Gastroesophageal sphincter (tissue), 4 donors: Measurements from ENCODE around the gene COL4A2. TPM values are rescaled to one million over a fixed set of nuclear protein-coding genes. Genes with fewer than 3 reads are reported as not detected.
A peak's percentile ranks its signal among the peaks of the same experiment; 100 is the strongest.

ENCODE experiments used
- ATAC-seq: fragments of 150-250 bp; one replicate; pipeline ENCODE4 v1.9.1; 2016; ENCODE audit warnings: mild to moderate bottlenecking, moderate library complexity
- H3K27ac ChIP-seq, 4 donors: fragments of 200-600 bp; sonication (generic) in 3 of 4; 1 replicate in 3 of 4; 2 replicates in 1 of 4; pipeline ENCODE4 v1.5.1; 2016 to 2019
- H3K27me3 ChIP-seq: fragments of 200-600 bp; sonication (generic); one replicate; pipeline ENCODE4 v1.5.1; 2019
- H3K36me3 ChIP-seq, 2 donors: fragments of 200-600 bp; sonication (generic); one replicate each; pipeline ENCODE4 v1.5.1; 2019; ENCODE audit warnings: control low read depth in 1 of 2
- H3K4me1 ChIP-seq, 3 donors: fragments of 200-600 bp; sonication (generic); 1 replicate in 2 of 3; 2 replicates in 1 of 3; pipeline ENCODE4 v1.5.1; 2016 to 2019; ENCODE audit warnings: control low read depth in 2 of 3
- H3K4me3 ChIP-seq, 2 donors: fragments of 200-600 bp; sonication (generic); one replicate each; pipeline ENCODE4 v1.5.1; 2019; ENCODE audit warnings: mild to moderate bottlenecking in 1 of 2, moderate library complexity in 1 of 2
- H3K9me3 ChIP-seq, 3 donors: fragments of 200-600 bp; sonication (generic); one replicate each; pipeline ENCODE4 v1.5.1; 2017 to 2019; ENCODE audit warnings: control low read depth in 2 of 3
- CTCF ChIP-seq, 4 experiments: fragments of 200-600 bp in 2 of 4; fragments of 450-650 bp in 2 of 4; sonication (generic) in 1 of 4; IDR thresholded peaks; one replicate each; pipeline ENCODE4 v1.5.1; 2017 to 2019; ENCODE audit warnings: antibody characterized with exemption in 4 of 4, mild to moderate bottlenecking in 2 of 4, moderate library complexity in 2 of 4
- EP300 ChIP-seq: sonication (generic); formaldehyde crosslinking; IDR thresholded peaks from one replicate; pipeline ENCODE4 v1.6.1; 2017; ENCODE audit warnings: antibody characterized with exemption, mild to moderate bottlenecking
- POLR2A ChIP-seq, 2 donors: fragments of 450-650 bp; IDR thresholded peaks; one replicate each; pipeline ENCODE4 v1.6.1; 2017; ENCODE audit warnings: antibody characterized with exemption in 2 of 2, mild to moderate bottlenecking in 2 of 2, moderate library complexity in 1 of 2
- POLR2AphosphoS5 ChIP-seq: sonication (generic); formaldehyde crosslinking; IDR thresholded peaks from one replicate; pipeline ENCODE4 v1.6.1; 2017; ENCODE audit warnings: antibody characterized with exemption
- WGBS, 2 donors: methylation state at CpG; one replicate each; pipeline ENCODE4 v1.1.5; 2018; ENCODE audit warnings: low coverage in 1 of 2; 5-methylcytosine and 5-hydroxymethylcytosine counted together
- total RNA-seq, 4 donors: library from RNA; depleted of rRNA; stranded (reverse); fragments of >200 nt; gene quantifications; one replicate each; pipeline ENCODE4 v1.1.0, GENCODE V29; 2016

Gene COL4A2
- total RNA-seq, 4 donors from 2014 or later: 478 to 945 (median 543) TPM

GRCh38 chr13:110455444-110455843 is 148.4 kb downstream of the COL4A2 start:
- H3K9me3 ChIP-seq: no peaks in the 10 kb centered on the region
- peaks cover 0 to 16% (median 5%) of the 10 kb centered on the region in 3 donors for H3K4me1 ChIP-seq
- H3K4me3 ChIP-seq: no peak overlapping the region
- ATAC-seq: no peak
- H3K27me3 ChIP-seq: no peaks in the 10 kb centered on the region
- peaks cover 0 to 83% of the 10 kb centered on the region in 2 donors for H3K36me3 ChIP-seq
- TF ChIP-seq EP300 (no peak), POLR2AphosphoS5 (no peak), CTCF (IDR thresholded peaks at IDR 0.05) (no peak), POLR2A (IDR thresholded peaks at IDR 0.05) (no peak)
- 57 to 59% methylated on average over 8 of the region's 10 CpGs for WGBS, 2 donors
- peak overlapping the region in 3 of 4 donors; percentile 27 to 76 (median 53) for H3K27ac ChIP-seq

- no peak for TF ChIP-seq EP300
- TF ChIP-seq CTCF (IDR thresholded peaks at IDR 0.05): peak in 3 of 4 experiments; percentile 79 to 86 (median 81)
- peak; percentile 52 for TF ChIP-seq POLR2AphosphoS5
- no peak for TF ChIP-seq POLR2A (IDR thresholded peaks at IDR 0.05)
- WGBS, 2 donors: 6 to 30% methylated on average over 1 to 10 of the region's 10 CpGs
- ATAC-seq: peak; percentile 90
- H3K4me3 ChIP-seq: no peak overlapping the region
- H3K36me3 ChIP-seq: peaks cover 0 to 83% of the 10 kb centered on the region in 2 donors
- peaks cover 0 to 16% (median 5%) of the 10 kb centered on the region in 3 donors for H3K4me1 ChIP-seq
- H3K27me3 ChIP-seq: no peaks in the 10 kb centered on the region
- no peaks in the 10 kb centered on the region for H3K9me3 ChIP-seq
- H3K27ac ChIP-seq: peak overlapping the region in 3 of 4 donors; percentile 57 to 76 (median 62)
Observed at GRCh38 chr13:110455941-110456340, 148.9 kb downstream of the COL4A2 start.

DNA sequence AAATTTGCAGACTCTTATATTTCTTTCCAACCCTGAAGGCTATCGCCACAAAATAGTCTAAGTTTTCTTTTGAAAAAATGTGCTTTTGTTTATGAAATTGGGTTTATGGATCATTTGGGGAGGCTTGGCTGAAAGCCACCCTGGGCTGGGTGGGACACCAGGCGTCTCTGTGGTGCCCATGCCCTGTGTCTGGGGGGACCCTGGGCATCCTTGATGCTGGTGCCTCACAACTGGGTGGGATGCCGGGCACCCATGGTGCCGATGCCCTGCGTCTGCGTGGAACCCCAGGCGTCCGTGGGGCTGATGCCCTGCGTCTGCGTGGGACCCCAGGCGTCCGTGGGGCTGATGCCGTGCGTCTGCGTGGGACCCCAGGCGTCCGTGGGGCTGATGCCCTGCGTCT is 149.5 kb downstream of the COL4A2 start:
- TF ChIP-seq EP300: no peak
- TF ChIP-seq POLR2A (IDR thresholded peaks at IDR 0.05): no peak
- TF ChIP-seq CTCF (IDR thresholded peaks at IDR 0.05): no peak
- TF ChIP-seq POLR2AphosphoS5: no peak
- Histone ChIP-seq H3K4me1 (peaks cover 0 to 16% (median 5%) of the 10 kb centered on the region in 3 donors), H3K27me3 (no peaks in the 10 kb centered on the region), H3K9me3 (no peaks in the 10 kb centered on the region), H3K27ac (peak overlapping the region in 2 of 4 donors; percentile 57 to 76), H3K36me3 (peaks cover 0 to 83% of the 10 kb centered on the region in 2 donors), H3K4me3 (no peak overlapping the region)
- ATAC-seq: no peak
- WGBS, 2 donors: 70 to 83% methylated on average over 1 to 2 of the region's 18 CpGs

DNA sequence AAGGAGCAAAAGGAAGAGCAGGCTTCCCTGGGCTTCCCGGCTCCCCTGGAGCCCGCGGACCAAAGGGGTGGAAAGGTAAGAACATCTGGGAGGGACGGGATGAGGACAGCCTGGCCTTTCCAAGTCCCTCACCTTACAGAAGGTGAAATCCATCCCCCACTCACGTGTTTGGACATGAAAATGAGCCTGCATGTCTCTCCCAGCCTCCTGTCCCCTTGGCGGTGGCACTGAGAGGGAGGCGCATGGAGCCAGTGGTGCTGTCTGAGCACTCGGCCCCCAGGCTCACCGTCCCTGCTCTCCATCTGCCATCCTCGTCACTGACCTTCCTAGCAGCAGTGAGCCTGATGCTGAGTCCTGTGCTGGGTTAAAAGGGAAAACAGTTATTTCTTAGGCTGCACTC is 150.3 kb downstream of the COL4A2 start:
- no peak overlapping the region for H3K4me3 ChIP-seq
- no peaks in the 10 kb centered on the region for H3K27me3 ChIP-seq
- TF ChIP-seq POLR2AphosphoS5 (no peak), POLR2A (IDR thresholded peaks at IDR 0.05) (no peak), CTCF (IDR thresholded peaks at IDR 0.05) (no peak), EP300 (no peak)
- WGBS, 2 donors: 84 to 100% methylated on average over 1 to 6 of the region's 10 CpGs
- peaks cover 0 to 16% (median 5%) of the 10 kb centered on the region in 3 donors for H3K4me1 ChIP-seq
- no peaks in the 10 kb centered on the region for H3K9me3 ChIP-seq
- H3K27ac ChIP-seq: peak overlapping the region in 2 of 4 donors; percentile 16 to 24
- no peak for ATAC-seq
- H3K36me3 ChIP-seq: peaks cover 0 to 84% of the 10 kb centered on the region in 2 donors

DNA sequence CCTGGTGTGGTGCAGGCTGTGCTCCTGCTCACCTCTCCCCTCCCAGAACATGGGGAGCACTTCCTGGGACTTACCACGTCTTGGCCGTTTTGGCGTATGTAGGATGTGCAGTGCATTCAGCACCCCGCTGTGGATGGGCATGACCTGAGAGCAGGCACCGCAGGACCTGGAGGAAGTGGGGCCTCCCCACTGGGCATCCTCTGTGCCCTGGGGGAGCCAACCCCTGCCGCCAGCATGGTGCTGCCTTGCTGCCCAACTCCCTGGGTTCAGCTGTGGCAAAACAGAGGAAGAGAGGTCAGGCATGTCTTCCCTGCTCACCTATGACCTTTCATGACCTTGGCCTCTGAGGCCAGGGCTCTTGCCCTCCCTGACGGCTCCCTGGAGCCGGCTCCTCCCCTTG is 150.9 kb downstream of the COL4A2 start:
- Histone ChIP-seq H3K36me3 (peaks cover 0 to 84% of the 10 kb centered on the region in 2 donors), H3K4me1 (peaks cover 0 to 16% (median 5%) of the 10 kb centered on the region in 3 donors), H3K27me3 (no peaks in the 10 kb centered on the region), H3K27ac (peak overlapping the region in 3 of 4 donors; percentile 24 to 53 (median 25)), H3K4me3 (no peak overlapping the region), H3K9me3 (no peaks in the 10 kb centered on the region)
- no peak for ATAC-seq
- TF ChIP-seq POLR2A (IDR thresholded peaks at IDR 0.05) (no peak), CTCF (IDR thresholded peaks at IDR 0.05) (no peak), POLR2AphosphoS5 (no peak), EP300 (no peak)
- WGBS, 2 donors: 64% methylated on average over 4 of the region's 8 CpGs; no CpG with 5 or more reads in 1 of the 2 donors
